H4 (cell line): ENCODE measurements around the gene RNMT. TPM values are rescaled to one million over a fixed set of nuclear protein-coding genes. Genes with fewer than 3 reads are reported as not detected.
"Not testable (repeated sequence)": the region's sequence is repeated elsewhere in the genome, so short reads cannot be mapped to it uniquely, and the experiment has no call there.

Experiments used
- DNase-seq: peaks from one replicate; pipeline ENCODE4 v3.0.0-alpha.2; 2015; ENCODE audit warnings: low spot score
- total RNA-seq: library from RNA; depleted of rRNA; stranded (reverse); fragments of >200 nt; shearing (Covaris generic); gene quantifications from 2 replicates; pipeline ENCODE4 v1.2.3, GENCODE V29; 2014; rRNA removed

The RNMT gene
- 16.5 and 20.3 TPM in 2 replicates for total RNA-seq

GRCh38 chr18:13726232-13726971 lies at the start of gene RNMT, which contains the start of gene FAM210A:
Gene RNMT (plus strand): TSS chr18:13726673. CDS start chr18:13731518, 4,845 bp downstream.
Gene FAM210A (minus strand): TSS chr18:13726558. CDS start chr18:13682077, 44,481 bp downstream.
- peak; percentile 97 for DNase-seq

GRCh38 chr18:13677350-13677749 lies 49.1 kb upstream of the RNMT start:
- not testable (repeated sequence) for DNase-seq

- DNase-seq = peak; percentile 7
These were observed 45.9 kb upstream of the RNMT start for GRCh38 chr18:13680612-13681011.

- DNase-seq = no peak
These were observed 44.8 kb upstream of the RNMT start for GRCh38 chr18:13681701-13682100.

- DNase-seq = no peak
These were observed 41.9 kb upstream of the RNMT start for GRCh38 chr18:13684546-13684945.

- DNase-seq = no peak
These were observed 38.0 kb upstream of the RNMT start for GRCh38 chr18:13688191-13689136.

- not testable (repeated sequence) for DNase-seq
These were observed 36.4 kb upstream of the RNMT start for GRCh38 chr18:13690060-13690459.

GRCh38 chr18:13695337-13695736 lies 31.1 kb upstream of the RNMT start:
- not testable (repeated sequence) for DNase-seq

- DNase-seq = no peak
These were observed 29.5 kb upstream of the RNMT start for GRCh38 chr18:13696961-13697360.

GRCh38 chr18:13700153-13700552 lies 26.3 kb upstream of the RNMT start:
- no peak for DNase-seq

GRCh38 chr18:13703899-13704298 lies 22.6 kb upstream of the RNMT start:
- peak; percentile 13 for DNase-seq

GRCh38 chr18:13710414-13710831 lies 16.1 kb upstream of the RNMT start:
- DNase-seq = peak; percentile 84

- DNase-seq = no peak
These were observed 13.9 kb upstream of the RNMT start for GRCh38 chr18:13712400-13713131.

GRCh38 chr18:13713455-13714055 lies 12.9 kb upstream of the RNMT start:
- DNase-seq = no peak

- no peak for DNase-seq
These were observed 11.1 kb upstream of the RNMT start for GRCh38 chr18:13715330-13715729.

GRCh38 chr18:13716916-13717315 lies 9.6 kb upstream of the RNMT start:
- no peak for DNase-seq

GRCh38 chr18:13720123-13720522 lies 6.3 kb upstream of the RNMT start:
- DNase-seq = no peak

- DNase-seq = no peak
These were observed 5.6 kb upstream of the RNMT start for GRCh38 chr18:13720847-13721246.

- DNase-seq = no peak
These were observed 774 bp upstream of the RNMT start for GRCh38 chr18:13725566-13726231.

GRCh38 chr18:13726972-13727331 lies 479 bp downstream of the RNMT start:
- peak; percentile 8 for DNase-seq

GRCh38 chr18:13730481-13730880 lies 4.0 kb downstream of the RNMT start:
- DNase-seq = no peak
